Hypothalamus (tissue), 51 donors: ENCODE data around the gene ST6GALNAC3.
A peak's percentile ranks its signal among the peaks of the same experiment; 100 is the strongest.
"Not testable (repeated sequence)": the region's sequence is repeated elsewhere in the genome, so short reads cannot be mapped to it uniquely, and the experiment has no call there.

Experiments
- DNase-seq, 51 donors: peaks; one replicate each; lab custom pipeline; 2025; lab: John Stamatoyannopoulos, UW

ST6GALNAC3 gene

GRCh38 chr1:76074321-76075187 lies at the start of gene ST6GALNAC3:
Gene ST6GALNAC3 (plus strand): TSS chr1:76074746.
- peak; percentile 38 to 95 (median 79) for DNase-seq

GRCh38 chr1:76027341-76027740 lies 47.2 kb upstream of the ST6GALNAC3 start:
- no peak for DNase-seq

- no peak for DNase-seq
These were observed 45.2 kb upstream of the ST6GALNAC3 start for GRCh38 chr1:76029331-76029730.

GRCh38 chr1:76031496-76031895 lies 43.0 kb upstream of the ST6GALNAC3 start:
- DNase-seq: no peak

GRCh38 chr1:76033800-76034475 lies 40.6 kb upstream of the ST6GALNAC3 start:
- DNase-seq: no peak

GRCh38 chr1:76035053-76035452 lies 39.5 kb upstream of the ST6GALNAC3 start:
- DNase-seq: peak in 9 of 51 donors; percentile 0 to 14 (median 8)

- no peak for DNase-seq
These were observed 37.2 kb upstream of the ST6GALNAC3 start for GRCh38 chr1:76037324-76037723.

GRCh38 chr1:76038287-76039004 lies 36.1 kb upstream of the ST6GALNAC3 start:
- DNase-seq: no peak

GRCh38 chr1:76046149-76046548 lies 28.4 kb upstream of the ST6GALNAC3 start:
- no peak for DNase-seq

GRCh38 chr1:76048219-76048618 lies 26.3 kb upstream of the ST6GALNAC3 start:
- no peak for DNase-seq

GRCh38 chr1:76048926-76049325 lies 25.6 kb upstream of the ST6GALNAC3 start:
- DNase-seq: no peak

GRCh38 chr1:76049498-76049897 lies 25.0 kb upstream of the ST6GALNAC3 start:
- no peak for DNase-seq

GRCh38 chr1:76050073-76050472 lies 24.5 kb upstream of the ST6GALNAC3 start:
- not testable (repeated sequence) for DNase-seq

GRCh38 chr1:76053021-76053420 lies 21.5 kb upstream of the ST6GALNAC3 start:
- DNase-seq: peak in 15 of 51 donors; percentile 1 to 26 (median 10)

GRCh38 chr1:76054359-76054758 lies 20.2 kb upstream of the ST6GALNAC3 start:
- DNase-seq: no peak

GRCh38 chr1:76055987-76056386 lies 18.6 kb upstream of the ST6GALNAC3 start:
- no peak for DNase-seq

GRCh38 chr1:76059451-76059850 lies 15.1 kb upstream of the ST6GALNAC3 start:
- no peak for DNase-seq

- no peak for DNase-seq
These were observed 9.3 kb upstream of the ST6GALNAC3 start for GRCh38 chr1:76065270-76065669.

- no peak for DNase-seq
These were observed 8.2 kb upstream of the ST6GALNAC3 start for GRCh38 chr1:76066394-76066793.

- no peak for DNase-seq
These were observed 6.0 kb upstream of the ST6GALNAC3 start for GRCh38 chr1:76068542-76068941.

GRCh38 chr1:76068953-76069561 lies 5.5 kb upstream of the ST6GALNAC3 start:
- DNase-seq: no peak
